HCT116 (cell line): Measurements from ENCODE around the gene SH3TC1. TPM values are rescaled to one million over a fixed set of nuclear protein-coding genes. Genes with fewer than 3 reads are reported as not detected.

ENCODE experiments used
- ATAC-seq: fragments of 200-7000 bp; cut with Tn5 transposase; 2 replicates; pipeline ENCODE4 v1.9.1; 2020; ENCODE audit warnings: mild to moderate bottlenecking, moderate library complexity
- BruUV-seq: library from RNA; stranded (reverse); fragments of 400-500 nt; replicated peaks from 2 replicates; lab custom pipeline; 2021; lab: Mats Ljungman, UMichigan
- CTCF ChIA-PET: fragments of 300-600 bp; sonication (Branson Sonifier 250); formaldehyde crosslinking; loops from one replicate; lab custom pipeline; 2021; ENCODE audit warnings: antibody characterized with exemption; lab: Charles Lee
- POLR2A ChIA-PET: fragments of 300-600, 350-600 bp; sonication (Branson Sonifier 250); formaldehyde crosslinking; loops from one replicate; lab custom pipeline; 2021; ENCODE audit warnings: antibody characterized with exemption; lab: Charles Lee
- RAD21 ChIA-PET, 2 experiments: fragments of 300-600 bp; sonication (Branson Sonifier 250); formaldehyde crosslinking; loops; one replicate each; lab custom pipeline; 2023; ENCODE audit warnings: low total read pairs in 2 of 2; ENCODE audit not compliant: uncharacterized antibody in 2 of 2, unreplicated experiment in 2 of 2, low non-redundant PET in 1 of 2; lab: Charles Lee
- DNase-seq: peaks from one replicate; pipeline ENCODE4 v3.0.0-alpha.2; 2010; ENCODE audit warnings: low read depth, low spot score
- H2AFZ ChIP-seq: fragments of 200-600 bp; shearing (Covaris generic), sonication (generic); 2 replicates; pipeline ENCODE4 v1.6.1; 2017; ENCODE audit warnings: low read depth, mixed run types, mixed read lengths, antibody characterized with exemption, low read length; ENCODE audit not compliant: poor library complexity, severe bottlenecking
- H3K27ac ChIP-seq: 2 replicates; pipeline ENCODE4 v1.5.1; 2012; ENCODE audit warnings: low read depth, low read length
- H3K27me3 ChIP-seq: fragments of 200-600 bp; sonication (generic); 2 replicates; pipeline ENCODE4 v1.6.1; 2016; ENCODE audit warnings: mixed run types, low read length, mixed read lengths; ENCODE audit not compliant: insufficient read depth
- H3K36me3 ChIP-seq, 2 experiments: fragments of 200-500 bp in 1 of 2; fragments of 200-600 bp in 1 of 2; sonication (Bioruptor generic) in 1 of 2; sonication (generic) in 1 of 2; 2 replicates each; pipeline versions ENCODE4 v1.5.1 to v1.6.1; 2014 to 2016; ENCODE audit warnings: low read length in 2 of 2, inconsistent platforms in 1 of 2, mixed read lengths in 1 of 2, mixed run types in 1 of 2; ENCODE audit not compliant: insufficient read depth in 2 of 2, control insufficient read depth in 1 of 2
- H3K4me1 ChIP-seq, 2 experiments: fragments of 200-600 bp in 1 of 2; sonication (generic) in 1 of 2; 2 replicates each; pipeline versions ENCODE4 v1.5.1 to v1.6.1; 2012 to 2017; ENCODE audit warnings: low read length in 2 of 2, inconsistent platforms in 1 of 2, mild to moderate bottlenecking in 1 of 2, mixed read lengths in 1 of 2, mixed run types in 1 of 2, moderate library complexity in 1 of 2; ENCODE audit not compliant: insufficient read depth in 2 of 2, control insufficient read depth in 1 of 2
- H3K4me2 ChIP-seq: fragments of 200-600 bp; sonication (generic); 2 replicates; pipeline ENCODE4 v1.6.1; 2017; ENCODE audit warnings: mixed run types, low read length, mixed read lengths
- H3K4me3 ChIP-seq, 2 experiments: fragments of 200-600 bp in 1 of 2; sonication (generic) in 1 of 2; replicated peaks in 1 of 2; 2 replicates each; pipeline ENCODE4 v1.5.1; 2011 to 2016; ENCODE audit warnings: low read length in 2 of 2, control low read depth in 1 of 2, low read depth in 1 of 2, mild to moderate bottlenecking in 1 of 2, mixed read lengths in 1 of 2, mixed run types in 1 of 2
- H3K79me2 ChIP-seq: fragments of 200-600 bp; sonication (generic); 2 replicates; pipeline ENCODE4 v1.6.1; 2017; ENCODE audit warnings: mild to moderate bottlenecking, mixed run types, low read length, moderate library complexity, mixed read lengths; ENCODE audit not compliant: insufficient read depth
- H3K9ac ChIP-seq: fragments of 200-600 bp; sonication (generic); 2 replicates; pipeline ENCODE4 v1.6.1; 2016; ENCODE audit warnings: low read length, mixed read lengths
- H3K9me2 ChIP-seq: fragments of 200-600 bp; sonication (generic), shearing (Covaris generic); 2 replicates; pipeline ENCODE4 v1.6.1; 2017; ENCODE audit warnings: mixed run types, mild to moderate bottlenecking, moderate library complexity; ENCODE audit not compliant: insufficient read depth
- H3K9me3 ChIP-seq, 2 experiments: fragments of 200-500 bp in 1 of 2; fragments of 200-600 bp in 1 of 2; sonication (Bioruptor generic) in 1 of 2; sonication (generic) in 1 of 2; 2 replicates each; pipeline ENCODE4 v1.6.1; 2014 to 2017; ENCODE audit warnings: low read length in 2 of 2, mixed read lengths in 2 of 2, inconsistent platforms in 1 of 2, low read depth in 1 of 2, mild to moderate bottlenecking in 1 of 2, mixed run types in 1 of 2, moderate library complexity in 1 of 2; ENCODE audit not compliant: control insufficient read depth in 1 of 2, insufficient read depth in 1 of 2
- H4K20me1 ChIP-seq: fragments of 200-600 bp; sonication (generic), shearing (Covaris generic); 2 replicates; pipeline ENCODE4 v1.6.1; 2017; ENCODE audit warnings: mixed run types, mild to moderate bottlenecking, moderate library complexity; ENCODE audit not compliant: insufficient read depth
- CEBPB ChIP-seq: IDR thresholded peaks from 2 replicates; pipeline ENCODE4 v1.6.1; 2012; ENCODE audit warnings: low read depth
- CTCF ChIP-seq, 3 experiments: fragments of 200-600 bp in 1 of 3; sonication (generic) in 1 of 3; IDR thresholded peaks in 2 of 3; conservative IDR thresholded peaks in 1 of 3; 2 replicates each; pipeline ENCODE4 v1.5.1; 2012 to 2017; ENCODE audit warnings: low read depth in 2 of 3, low read length in 2 of 3, antibody characterized with exemption in 1 of 3, borderline replicate concordance in 1 of 3, control low read depth in 1 of 3, mild to moderate bottlenecking in 1 of 3, mixed read lengths in 1 of 3, mixed run types in 1 of 3, moderate library complexity in 1 of 3; ENCODE audit not compliant: insufficient read depth in 1 of 3
- EGR1 ChIP-seq: IDR thresholded peaks from 2 replicates; pipeline ENCODE4 v1.6.1; 2012; ENCODE audit warnings: low read depth
- ELF1 ChIP-seq: IDR thresholded peaks from 2 replicates; pipeline ENCODE4 v1.6.1; 2012; ENCODE audit warnings: low read depth, borderline replicate concordance
- EZH2phosphoT487 ChIP-seq: fragments of 200-600 bp; IDR thresholded peaks from 2 replicates; pipeline ENCODE4 v1.6.1; 2018; ENCODE audit warnings: antibody characterized with exemption, borderline replicate concordance
- FOSL1 ChIP-seq: IDR thresholded peaks from 2 replicates; pipeline ENCODE4 v1.6.1; 2012; ENCODE audit warnings: low read depth
- POLR2A ChIP-seq: IDR thresholded peaks from 2 replicates; pipeline ENCODE4 v1.7.0; 2011; ENCODE audit warnings: borderline replicate concordance; ENCODE audit not compliant: insufficient read depth, insufficient read length; ENCODE audit errors: extremely low read depth
- RAD21 ChIP-seq: IDR thresholded peaks from 2 replicates; pipeline ENCODE4 v1.6.1; 2012; ENCODE audit warnings: low read depth, mild to moderate bottlenecking
- SIN3A ChIP-seq: IDR thresholded peaks from 2 replicates; pipeline ENCODE4 v1.6.1; 2012; ENCODE audit warnings: low read depth
- TCF7L2 ChIP-seq: IDR thresholded peaks from 2 replicates; pipeline ENCODE4 v1.7.0; 2011; ENCODE audit warnings: borderline replicate concordance, inconsistent platforms; ENCODE audit not compliant: insufficient read depth, insufficient read length; ENCODE audit errors: extremely low read depth
- YY1 ChIP-seq: IDR thresholded peaks from 2 replicates; pipeline ENCODE4 v1.6.1; 2011; ENCODE audit warnings: low read length, low read depth, moderate library complexity, mild to moderate bottlenecking; ENCODE audit not compliant: insufficient replicate concordance; ENCODE audit errors: extremely low read depth
- ZBTB33 ChIP-seq: IDR thresholded peaks from 2 replicates; pipeline ENCODE4 v1.6.1; 2011; ENCODE audit warnings: mild to moderate bottlenecking, low read length, moderate library complexity; ENCODE audit not compliant: insufficient replicate concordance; ENCODE audit errors: extremely low read depth
- ZFX ChIP-seq: fragments of 450-650 bp; IDR thresholded peaks from 2 replicates; pipeline ENCODE4 v1.6.1; 2017
- intact Hi-C: fragments of 100-400 bp; cut with micrococcal nuclease; formaldehyde crosslinking; loops from 2 replicates; pipeline ENCODE4 v1.10.0; 2022
- total RNA-seq: library from RNA; stranded (reverse); gene quantifications from one replicate; pipeline ENCODE4 v1.2.1, GENCODE V29; 2021; ENCODE audit not compliant: unreplicated experiment

Gene SH3TC1
- total RNA-seq, 1 experiment from 2014 or later, result 12.5 TPM

- Histone ChIP-seq H3K4me2 (no peak overlapping the region), H3K9ac (no peak overlapping the region), H3K27ac (no peak overlapping the region), H3K4me3 (no peak overlapping the region), H3K27me3 (no peaks in the 10 kb centered on the region), H3K4me1 (peaks cover 2 to 10% of the 10 kb centered on the region in 2 experiments; a peak in 2 of 4 replicates), H3K9me3 (no peaks in the 10 kb centered on the region), H3K79me2 (no peaks in the 10 kb centered on the region), H3K9me2 (no peaks in the 10 kb centered on the region), H4K20me1 (no peaks in the 10 kb centered on the region), H3K36me3 (no peaks in the 10 kb centered on the region), H2AFZ (no peak overlapping the region)
- intact Hi-C loops, result no loop called here
- no TSS peak for BruUV-seq
- DNase-seq (no peak), ATAC-seq (no peak)
- ChIA-PET CTCF (no interaction called here), RAD21 (no interaction called here), POLR2A (no interaction called here)
- TF ChIP-seq POLR2A, result no peak
- no peak for TF ChIP-seq CEBPB
- TF ChIP-seq ZFX, result no peak
- no peak for TF ChIP-seq ELF1
These were observed 6.9 kb downstream of the SH3TC1 start for GRCh38 chr4:8205749-8206611.

- no peaks in the 10 kb centered on the region for H3K79me2 ChIP-seq
- CTCF ChIA-PET, result no interaction called here
- TF ChIP-seq CTCF (IDR thresholded peaks at IDR 0.05 in 2 of 3, conservative IDR thresholded peaks at IDR 0.05 in 1 of 3; ENCODE audit: borderline replicate concordance in 1 of 3, insufficient read depth in 1 of 3, low read depth in 2 of 3, low read length in 2 of 3) (no peak), RAD21 (no peak), EZH2phosphoT487 (no peak), ZBTB33 (no peak), FOSL1 (no peak), ELF1 (no peak), SIN3A (no peak), TCF7L2 (no peak), POLR2A (no peak), YY1 (no peak), EGR1 (no peak)
These were observed 8.2 kb downstream of the SH3TC1 start for GRCh38 chr4:8207314-8207713.

More at GRCh38 chr4:8207314-8207713, 8.2 kb downstream of the SH3TC1 start:
- Histone ChIP-seq H3K4me3 (no peak overlapping the region), H3K9ac (no peak overlapping the region), H3K36me3 (no peaks in the 10 kb centered on the region), H4K20me1 (no peaks in the 10 kb centered on the region), H3K27ac (no peak overlapping the region), H3K9me2 (no peaks in the 10 kb centered on the region), H3K4me1 (peaks cover 2 to 16% of the 10 kb centered on the region in 2 experiments; a peak in 3 of 4 replicates), H3K9me3 (no peaks in the 10 kb centered on the region), H3K27me3 (no peaks in the 10 kb centered on the region), H3K4me2 (no peak overlapping the region), H2AFZ (no peak overlapping the region)
- no peak for DNase-seq
- no peak for ATAC-seq
- intact Hi-C loops, result no loop called here
- RAD21 ChIA-PET, result no interaction called here
- BruUV-seq, result no TSS peak
- POLR2A ChIA-PET, result no interaction called here
